GM12874 (cell line): ENCODE results near the gene HEXIM2.

Experiments used
- CTCF ChIP-seq: IDR thresholded peaks from 2 replicates; pipeline ENCODE4 v1.5.1; 2011; ENCODE audit warnings: low read depth, mild to moderate bottlenecking, control low read depth, low read length, moderate library complexity; ENCODE audit not compliant: insufficient read depth

Gene HEXIM2

GRCh38 chr17:45129426-45129939 is 32.2 kb upstream of the HEXIM2 start:
- no peak for TF ChIP-seq CTCF

- TF ChIP-seq CTCF, result no peak
Measured at GRCh38 chr17:45129940-45130680, 31.6 kb upstream of the HEXIM2 start.

- TF ChIP-seq CTCF, result no peak
Measured at GRCh38 chr17:45130681-45131615, 30.7 kb upstream of the HEXIM2 start.

GRCh38 chr17:45131616-45132319 is 29.9 kb upstream of the HEXIM2 start:
- TF ChIP-seq CTCF, result peak; percentile 81

GRCh38 chr17:45132320-45132571 is 29.4 kb upstream of the HEXIM2 start, which contains the start of gene PLCD3:
PLCD3 (minus strand) TSS chr17:45132515; CDS start chr17:45132410, 105 bp downstream.
- TF ChIP-seq CTCF, result no peak

- peak; percentile 95 for TF ChIP-seq CTCF
Measured at GRCh38 chr17:45132572-45133463, 28.9 kb upstream of the HEXIM2 start.
